Suprapubic skin (tissue), 4 donors: ENCODE measurements around the gene ANK3.

Experiments used
- POLR2A ChIP-seq, 2 donors: fragments of 450-650 bp; IDR thresholded peaks; one replicate each; pipeline ENCODE4 v1.6.1; 2017; ENCODE audit warnings: antibody characterized with exemption in 2 of 2, mild to moderate bottlenecking in 2 of 2, moderate library complexity in 2 of 2
- POLR2AphosphoS5 ChIP-seq, 3 donors: sonication (generic); formaldehyde crosslinking; IDR thresholded peaks; one replicate each; pipeline ENCODE4 v1.6.1; 2017; ENCODE audit warnings: antibody characterized with exemption in 3 of 3
- TF ChIP-seq, protein P1 (sequence below), 2 donors: fragments of 200-600 bp in 1 of 2; fragments of 450-650 bp in 1 of 2; sonication (generic) in 1 of 2; IDR thresholded peaks; one replicate each; pipeline ENCODE4 v1.5.1; 2016 to 2019; ENCODE audit warnings: antibody characterized with exemption in 2 of 2, mild to moderate bottlenecking in 1 of 2, moderate library complexity in 1 of 2

GRCh38 chr10:60197206-60197605, 192.5 kb downstream of the ANK3 start:
- TF ChIP-seq POLR2AphosphoS5 (IDR thresholded peaks at IDR 0.05) (no peak), POLR2A (IDR thresholded peaks at IDR 0.05) (no peak)
- TF ChIP-seq, protein P1, sequence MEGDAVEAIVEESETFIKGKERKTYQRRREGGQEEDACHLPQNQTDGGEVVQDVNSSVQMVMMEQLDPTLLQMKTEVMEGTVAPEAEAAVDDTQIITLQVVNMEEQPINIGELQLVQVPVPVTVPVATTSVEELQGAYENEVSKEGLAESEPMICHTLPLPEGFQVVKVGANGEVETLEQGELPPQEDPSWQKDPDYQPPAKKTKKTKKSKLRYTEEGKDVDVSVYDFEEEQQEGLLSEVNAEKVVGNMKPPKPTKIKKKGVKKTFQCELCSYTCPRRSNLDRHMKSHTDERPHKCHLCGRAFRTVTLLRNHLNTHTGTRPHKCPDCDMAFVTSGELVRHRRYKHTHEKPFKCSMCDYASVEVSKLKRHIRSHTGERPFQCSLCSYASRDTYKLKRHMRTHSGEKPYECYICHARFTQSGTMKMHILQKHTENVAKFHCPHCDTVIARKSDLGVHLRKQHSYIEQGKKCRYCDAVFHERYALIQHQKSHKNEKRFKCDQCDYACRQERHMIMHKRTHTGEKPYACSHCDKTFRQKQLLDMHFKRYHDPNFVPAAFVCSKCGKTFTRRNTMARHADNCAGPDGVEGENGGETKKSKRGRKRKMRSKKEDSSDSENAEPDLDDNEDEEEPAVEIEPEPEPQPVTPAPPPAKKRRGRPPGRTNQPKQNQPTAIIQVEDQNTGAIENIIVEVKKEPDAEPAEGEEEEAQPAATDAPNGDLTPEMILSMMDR (IDR thresholded peaks at IDR 0.05) = no peak
